Central memory CD8-positive, alpha-beta T cell (primary cell): ENCODE measurements around the gene ALMS1.
"Not testable (repeated sequence)": the region's sequence is repeated elsewhere in the genome, so short reads cannot be mapped to it uniquely, and the experiment has no call there.

Experiments
- ATAC-seq: fragments of 150-1000 bp; cut with Tn5 transposase; replicated peaks from 2 replicates; pipeline ENCODE4 v1.10.0; 2022; ENCODE audit warnings: mild to moderate bottlenecking, moderate FRiP score, moderate number of reproducible peaks; ENCODE audit not compliant: poor library complexity, severe bottlenecking; ENCODE audit errors: extremely low read depth
- DNase-seq, 2 donors: peaks; one replicate each; pipeline ENCODE4 v3.0.0; 2021; ENCODE audit warnings: low spot score in 2 of 2
- H3K27ac Mint-ChIP-seq: one replicate; pipeline ENCODE4 v1.8.0; 2022; ENCODE audit warnings: low read depth, mild to moderate bottlenecking, moderate library complexity, mixed read lengths
- H3K27me3 Mint-ChIP-seq: one replicate; pipeline ENCODE4 v1.8.0; 2022; ENCODE audit warnings: mixed read lengths
- H3K36me3 Mint-ChIP-seq: one replicate; pipeline ENCODE4 v1.8.0; 2022; ENCODE audit warnings: mild to moderate bottlenecking, moderate library complexity, mixed read lengths; ENCODE audit not compliant: insufficient read depth
- H3K4me1 Mint-ChIP-seq: one replicate; pipeline ENCODE4 v1.8.0; 2022; ENCODE audit warnings: mixed read lengths
- H3K4me3 Mint-ChIP-seq: one replicate; pipeline ENCODE4 v1.8.0; 2022; ENCODE audit warnings: mild to moderate bottlenecking, moderate library complexity, mixed read lengths
- H3K9me3 Mint-ChIP-seq: one replicate; pipeline ENCODE4 v1.8.0; 2022; ENCODE audit warnings: mixed read lengths

ALMS1 gene

GRCh38 chr2:73487112-73487657 is 101.5 kb downstream of the ALMS1 start:
- Mint-ChIP-seq H3K27me3 (no peaks in the 10 kb centered on the region), H3K4me1 (peaks cover 6% of the 10 kb centered on the region), H3K27ac (no peak overlapping the region), H3K4me3 (no peak overlapping the region), H3K9me3 (no peaks in the 10 kb centered on the region), H3K36me3 (peaks cover 11% of the 10 kb centered on the region)
- ATAC-seq = no peak
- DNase-seq = no peak

- Mint-ChIP-seq H3K36me3 (peaks cover 11% of the 10 kb centered on the region), H3K4me3 (no peak overlapping the region), H3K27ac (no peak overlapping the region), H3K9me3 (no peaks in the 10 kb centered on the region), H3K4me1 (peaks cover 6% of the 10 kb centered on the region), H3K27me3 (no peaks in the 10 kb centered on the region)
- DNase-seq (no peak), ATAC-seq (no peak)
Measured at GRCh38 chr2:73488079-73488478, 102.4 kb downstream of the ALMS1 start.

GRCh38 chr2:73489053-73489452 is 103.4 kb downstream of the ALMS1 start:
- H3K4me1 Mint-ChIP-seq = peaks cover 6% of the 10 kb centered on the region
- H3K36me3 Mint-ChIP-seq = peaks cover 11% of the 10 kb centered on the region
- no peaks in the 10 kb centered on the region for H3K27me3 Mint-ChIP-seq
- no peak overlapping the region for H3K27ac Mint-ChIP-seq
- H3K4me3 Mint-ChIP-seq = no peak overlapping the region
- H3K9me3 Mint-ChIP-seq = no peaks in the 10 kb centered on the region
- ATAC-seq (no peak), DNase-seq (no peak)

GRCh38 chr2:73494031-73494430 is 108.4 kb downstream of the ALMS1 start:
- Mint-ChIP-seq H3K36me3 (peaks cover 10% of the 10 kb centered on the region), H3K4me1 (no peaks in the 10 kb centered on the region), H3K9me3 (no peaks in the 10 kb centered on the region), H3K27me3 (no peaks in the 10 kb centered on the region), H3K4me3 (no peak overlapping the region), H3K27ac (no peak overlapping the region)
- DNase-seq (no peak), ATAC-seq (no peak)

GRCh38 chr2:73503992-73504570 is 118.4 kb downstream of the ALMS1 start:
- ATAC-seq (no peak), DNase-seq (no peak)
- Mint-ChIP-seq H3K9me3 (peaks cover 9% of the 10 kb centered on the region), H3K36me3 (peaks cover 4% of the 10 kb centered on the region), H3K4me3 (no peak overlapping the region), H3K27ac (no peak overlapping the region), H3K27me3 (no peaks in the 10 kb centered on the region), H3K4me1 (peaks cover 5% of the 10 kb centered on the region)

- not testable (repeated sequence) for H3K36me3 Mint-ChIP-seq, H3K4me3 Mint-ChIP-seq, H3K27me3 Mint-ChIP-seq, DNase-seq, ATAC-seq, H3K4me1 Mint-ChIP-seq, H3K27ac Mint-ChIP-seq
- peaks cover 13% of the 10 kb centered on the region for H3K9me3 Mint-ChIP-seq
Measured at GRCh38 chr2:73504850-73505249, 119.2 kb downstream of the ALMS1 start.

GRCh38 chr2:73510470-73510869 is 124.8 kb downstream of the ALMS1 start:
- not testable (repeated sequence) for H3K27me3 Mint-ChIP-seq, ATAC-seq, H3K4me3 Mint-ChIP-seq, DNase-seq, H3K4me1 Mint-ChIP-seq, H3K36me3 Mint-ChIP-seq, H3K27ac Mint-ChIP-seq
- H3K9me3 Mint-ChIP-seq = peaks cover 23% of the 10 kb centered on the region

- Mint-ChIP-seq H3K36me3 (peaks cover 6% of the 10 kb centered on the region), H3K4me1 (no peaks in the 10 kb centered on the region), H3K9me3 (peaks cover 12% of the 10 kb centered on the region), H3K4me3 (no peak overlapping the region), H3K27me3 (no peaks in the 10 kb centered on the region), H3K27ac (no peak overlapping the region)
- DNase-seq (no peak), ATAC-seq (no peak)
Measured at GRCh38 chr2:73516033-73516432, 130.4 kb downstream of the ALMS1 start.

GRCh38 chr2:73528688-73529087 is 143.1 kb downstream of the ALMS1 start:
- H3K27ac Mint-ChIP-seq = no peak overlapping the region
- no peak for ATAC-seq
- H3K9me3 Mint-ChIP-seq = peaks cover 30% of the 10 kb centered on the region
- DNase-seq = no peak
- H3K4me1 Mint-ChIP-seq = no peaks in the 10 kb centered on the region
- H3K36me3 Mint-ChIP-seq = peaks cover 7% of the 10 kb centered on the region
- no peaks in the 10 kb centered on the region for H3K27me3 Mint-ChIP-seq
- no peak overlapping the region for H3K4me3 Mint-ChIP-seq

- ATAC-seq, H3K27me3 Mint-ChIP-seq, DNase-seq, H3K36me3 Mint-ChIP-seq, H3K27ac Mint-ChIP-seq, H3K4me1 Mint-ChIP-seq, H3K4me3 Mint-ChIP-seq: not testable (repeated sequence)
- H3K9me3 Mint-ChIP-seq = peaks cover 24% of the 10 kb centered on the region
Measured at GRCh38 chr2:73530773-73531172, 145.1 kb downstream of the ALMS1 start.

- Mint-ChIP-seq H3K27ac (no peak overlapping the region), H3K4me3 (no peak overlapping the region), H3K27me3 (no peaks in the 10 kb centered on the region), H3K9me3 (peaks cover 14% of the 10 kb centered on the region), H3K36me3 (peaks cover 3% of the 10 kb centered on the region), H3K4me1 (no peaks in the 10 kb centered on the region)
- ATAC-seq (no peak), DNase-seq (no peak)
Measured at GRCh38 chr2:73532381-73532780, 146.7 kb downstream of the ALMS1 start.

- H3K9me3 Mint-ChIP-seq = peaks cover 23% of the 10 kb centered on the region
- no peaks in the 10 kb centered on the region for H3K4me1 Mint-ChIP-seq
- DNase-seq = no peak
- no peak for ATAC-seq
- peaks cover 3% of the 10 kb centered on the region for H3K36me3 Mint-ChIP-seq
- no peak overlapping the region for H3K4me3 Mint-ChIP-seq
- no peak overlapping the region for H3K27ac Mint-ChIP-seq
- H3K27me3 Mint-ChIP-seq = no peaks in the 10 kb centered on the region
Measured at GRCh38 chr2:73536133-73536840, 150.7 kb downstream of the ALMS1 start.

GRCh38 chr2:73560875-73561274 is 175.2 kb downstream of the ALMS1 start:
- not testable (repeated sequence) for H3K4me1 Mint-ChIP-seq, H3K27me3 Mint-ChIP-seq, DNase-seq, H3K9me3 Mint-ChIP-seq, H3K36me3 Mint-ChIP-seq, H3K4me3 Mint-ChIP-seq, ATAC-seq, H3K27ac Mint-ChIP-seq
